Measurements from ENCODE around the gene P4HTM.
A peak's percentile ranks its signal among the peaks of the same experiment; 100 is the strongest.

P4HTM gene

GRCh38 chr3:49021813-49022687 is 32.0 kb downstream of the P4HTM start, which contains the start of gene NDUFAF3:
TSS of gene NDUFAF3 (plus strand) at chr3:49022121. CDS start at chr3:49022145, 24 bp downstream.
- TF ChIP-seq, protein P1, sequence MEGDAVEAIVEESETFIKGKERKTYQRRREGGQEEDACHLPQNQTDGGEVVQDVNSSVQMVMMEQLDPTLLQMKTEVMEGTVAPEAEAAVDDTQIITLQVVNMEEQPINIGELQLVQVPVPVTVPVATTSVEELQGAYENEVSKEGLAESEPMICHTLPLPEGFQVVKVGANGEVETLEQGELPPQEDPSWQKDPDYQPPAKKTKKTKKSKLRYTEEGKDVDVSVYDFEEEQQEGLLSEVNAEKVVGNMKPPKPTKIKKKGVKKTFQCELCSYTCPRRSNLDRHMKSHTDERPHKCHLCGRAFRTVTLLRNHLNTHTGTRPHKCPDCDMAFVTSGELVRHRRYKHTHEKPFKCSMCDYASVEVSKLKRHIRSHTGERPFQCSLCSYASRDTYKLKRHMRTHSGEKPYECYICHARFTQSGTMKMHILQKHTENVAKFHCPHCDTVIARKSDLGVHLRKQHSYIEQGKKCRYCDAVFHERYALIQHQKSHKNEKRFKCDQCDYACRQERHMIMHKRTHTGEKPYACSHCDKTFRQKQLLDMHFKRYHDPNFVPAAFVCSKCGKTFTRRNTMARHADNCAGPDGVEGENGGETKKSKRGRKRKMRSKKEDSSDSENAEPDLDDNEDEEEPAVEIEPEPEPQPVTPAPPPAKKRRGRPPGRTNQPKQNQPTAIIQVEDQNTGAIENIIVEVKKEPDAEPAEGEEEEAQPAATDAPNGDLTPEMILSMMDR (IDR thresholded peaks at IDR 0.05; ENCODE audit: low read depth, low read length, missing control alignments) = peak; percentile 82
- peak within 1 kb of the TSS; percentile 90 for H3K4me3 ChIP-seq (ENCODE audit: low read depth, low read length)
- H3K36me3 ChIP-seq (replicated peaks) = peaks cover 34% of the 10 kb centered on the region
- H3K27ac ChIP-seq = peak within 1 kb of the TSS; percentile 99
- H3K27me3 ChIP-seq (replicated peaks) = no peaks in the 10 kb centered on the region
- in situ Hi-C loops (cut with HindIII; ENCODE audit: low pct_ligation_motif_present, low sequenced_read_pairs) = no loop called here
- DNase-seq = peak; percentile 89

GRCh38 chr3:49022688-49023171 is 32.7 kb downstream of the P4HTM start:
- TF ChIP-seq, protein P1 (IDR thresholded peaks at IDR 0.05; ENCODE audit: low read depth, low read length, missing control alignments) = peak; percentile 3
- Histone ChIP-seq H3K27ac (peak overlapping the region; percentile 99), H3K36me3 (replicated peaks) (peaks cover 37% of the 10 kb centered on the region), H3K4me3 (ENCODE audit: low read depth, low read length) (peak overlapping the region; percentile 90), H3K27me3 (replicated peaks) (no peaks in the 10 kb centered on the region)
- in situ Hi-C loops (cut with HindIII; ENCODE audit: low pct_ligation_motif_present, low sequenced_read_pairs) = no loop called here
- no peak for DNase-seq

GRCh38 chr3:49023775-49024174 is 33.7 kb downstream of the P4HTM start:
- Histone ChIP-seq H3K27me3 (replicated peaks) (no peaks in the 10 kb centered on the region), H3K36me3 (replicated peaks) (peaks cover 37% of the 10 kb centered on the region), H3K27ac (no peak overlapping the region), H3K4me3 (ENCODE audit: low read depth, low read length) (no peak overlapping the region)
- in situ Hi-C loops (cut with HindIII; ENCODE audit: low pct_ligation_motif_present, low sequenced_read_pairs) = no loop called here
- DNase-seq = no peak
- TF ChIP-seq, protein P1 (IDR thresholded peaks at IDR 0.05; ENCODE audit: low read depth, low read length, missing control alignments) = no peak

- Histone ChIP-seq H3K36me3 (replicated peaks) (peaks cover 37% of the 10 kb centered on the region), H3K27ac (no peak overlapping the region), H3K27me3 (replicated peaks) (no peaks in the 10 kb centered on the region), H3K4me3 (ENCODE audit: low read depth, low read length) (no peak overlapping the region)
- in situ Hi-C loops (cut with HindIII; ENCODE audit: low pct_ligation_motif_present, low sequenced_read_pairs) = no loop called here
- DNase-seq = no peak
- TF ChIP-seq, protein P1 (IDR thresholded peaks at IDR 0.05; ENCODE audit: low read depth, low read length, missing control alignments) = no peak
These were observed 34.4 kb downstream of the P4HTM start for GRCh38 chr3:49024449-49024848.

GRCh38 chr3:49025005-49025792 is 35.2 kb downstream of the P4HTM start:
- TF ChIP-seq, protein P1 (IDR thresholded peaks at IDR 0.05; ENCODE audit: low read depth, low read length, missing control alignments) = no peak
- Histone ChIP-seq H3K36me3 (replicated peaks) (peaks cover 41% of the 10 kb centered on the region), H3K4me3 (ENCODE audit: low read depth, low read length) (no peak overlapping the region), H3K27ac (no peak overlapping the region), H3K27me3 (replicated peaks) (no peaks in the 10 kb centered on the region)
- in situ Hi-C loops (cut with HindIII; ENCODE audit: low pct_ligation_motif_present, low sequenced_read_pairs) = no loop called here
- no peak for DNase-seq

Measured in brain microvascular endothelial cell (primary cell).